BLaER1 treated with 17β-estradiol and CSF1 and Interleukin-3, amounts not matched to agents 10 nM and 100 nM (cell line): ENCODE data around the gene MRPL4.
A peak's percentile ranks its signal among the peaks of the same experiment; 100 is the strongest.

Source experiments
- H3K27ac ChIP-seq, 11 experiments: shearing (Covaris generic); formaldehyde crosslinking; 2 replicates each; pipeline ENCODE4 v1.8.1; 2022
- H3K27me3 ChIP-seq, 11 experiments: shearing (Covaris generic); formaldehyde crosslinking; 2 replicates each; pipeline ENCODE4 v1.8.1; 2022
- H3K36me3 ChIP-seq, 11 experiments: shearing (Covaris generic); formaldehyde crosslinking; 2 replicates each; pipeline ENCODE4 v1.8.1; 2022
- H3K4me1 ChIP-seq, 10 experiments: shearing (Covaris generic); formaldehyde crosslinking; 2 replicates each; pipeline ENCODE4 v1.8.1; 2022
- H3K4me2 ChIP-seq, 11 experiments: shearing (Covaris generic); formaldehyde crosslinking; 2 replicates each; pipeline ENCODE4 v1.8.1; 2022
- H3K4me3 ChIP-seq, 10 experiments: shearing (Covaris generic); formaldehyde crosslinking; 2 replicates each; pipeline ENCODE4 v1.8.1; 2022
- H3K9ac ChIP-seq, 11 experiments: shearing (Covaris generic); formaldehyde crosslinking; 2 replicates each; pipeline ENCODE4 v1.8.1; 2022
- H3K9me3 ChIP-seq, 11 experiments: shearing (Covaris generic); formaldehyde crosslinking; replicated peaks in 1 of 11; 2 replicates each; pipeline ENCODE4 v1.8.1; 2022
- H4K20me1 ChIP-seq, 11 experiments: shearing (Covaris generic); formaldehyde crosslinking; 2 replicates each; pipeline ENCODE4 v1.8.1; 2022
- Cebpa-rat ChIP-seq, 11 experiments: shearing (Covaris generic); IDR thresholded peaks; 2 replicates each; pipeline ENCODE4 v1.8.1; 2022

Gene MRPL4

DNA sequence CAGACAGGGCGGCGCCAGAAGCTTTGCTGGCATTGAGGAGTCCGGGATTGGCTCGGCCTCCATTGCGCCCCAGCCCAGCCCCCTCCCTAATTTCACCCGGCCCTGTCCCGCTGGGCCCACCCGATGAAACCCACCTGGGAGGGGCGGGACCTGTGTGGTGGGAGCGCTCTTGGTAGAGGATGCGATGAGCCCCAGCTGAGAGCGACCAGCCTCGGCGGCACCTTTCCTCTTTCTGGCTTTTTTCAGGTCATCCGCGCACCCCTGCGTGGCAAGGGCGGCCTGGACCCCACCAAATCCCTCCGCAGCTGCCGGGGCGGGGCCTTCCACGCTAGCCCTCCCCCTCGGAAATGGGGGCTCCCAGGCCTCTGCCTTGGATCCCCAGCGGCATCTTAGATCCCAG, 57.4 kb downstream of the MRPL4 start, which contains the start of gene ZGLP1:
Gene ZGLP1, minus strand, starts transcription at position 393 of the 400 bp plus-strand sequence.
- Histone ChIP-seq H3K4me2 (peak within 1 kb of the TSS; percentile 44 to 93 (median 79)), H3K36me3 (peaks cover 0 to 11% (median 0%) of the 10 kb centered on the region in 11 experiments; a peak in 5 of 22 replicates), H4K20me1 (peaks cover 0 to 12% (median 0%) of the 10 kb centered on the region in 11 experiments; a peak in 2 of 22 replicates), H3K27me3 (peaks cover 0 to 2% (median 0%) of the 10 kb centered on the region in 11 experiments; a peak in 1 of 22 replicates), H3K9ac (peak within 1 kb of the TSS in 9 of 11 experiments; percentile 15 to 65 (median 42); a peak in 15 of 22 replicates), H3K9me3 (no peaks in the 10 kb centered on the region), H3K4me3 (no peak within 1 kb of the TSS), H3K4me1 (peaks cover 45 to 67% (median 58%) of the 10 kb centered on the region in 10 experiments), H3K27ac (peak within 1 kb of the TSS in 3 of 11 experiments; percentile 2 to 43 (median 40); a peak in 5 of 22 replicates)
- no peak for TF ChIP-seq Cebpa-rat (IDR thresholded peaks at IDR 0.05)
